SJSA1 (cell line): ENCODE measurements around the gene SMAD3. TPM values are rescaled to one million over a fixed set of nuclear protein-coding genes. Genes with fewer than 3 reads are reported as not detected.
A peak's percentile ranks its signal among the peaks of the same experiment; 100 is the strongest.

Experiments
- DNase-seq, 2 experiments: peaks; one replicate each; pipeline ENCODE4 v3.0.0-alpha.2; 2015 to 2020; ENCODE audit warnings: low spot score in 2 of 2, low read depth in 1 of 2
- H3K27ac ChIP-seq: fragments of 250-450 bp; sonication (Bioruptor Pico); 2 replicates; pipeline ENCODE4 v1.5.1; 2020; ENCODE audit warnings: mild to moderate bottlenecking, moderate library complexity
- H3K27me3 ChIP-seq: fragments of 250-450 bp; sonication (Bioruptor Pico); replicated peaks from 2 replicates; pipeline ENCODE4 v1.5.1; 2020; ENCODE audit warnings: mild to moderate bottlenecking, moderate library complexity
- H3K36me3 ChIP-seq: fragments of 250-450 bp; sonication (Bioruptor Pico); 2 replicates; pipeline ENCODE4 v1.5.1; 2020; ENCODE audit warnings: mild to moderate bottlenecking
- H3K4me1 ChIP-seq: fragments of 250-450 bp; sonication (Bioruptor Pico); replicated peaks from 2 replicates; pipeline ENCODE4 v1.6.1; 2021; ENCODE audit warnings: mild to moderate bottlenecking
- H3K4me3 ChIP-seq: fragments of 250-450 bp; sonication (Bioruptor Pico); 2 replicates; pipeline ENCODE4 v1.5.1; 2020; ENCODE audit warnings: mild to moderate bottlenecking
- H3K9me3 ChIP-seq: fragments of 250-450 bp; sonication (Bioruptor Pico); replicated peaks from 2 replicates; pipeline ENCODE4 v1.5.1; 2020; ENCODE audit warnings: mild to moderate bottlenecking
- total RNA-seq: library from RNA; depleted of rRNA; stranded (reverse); fragments of >200 nt; shearing (Covaris generic); gene quantifications from 2 replicates; pipeline ENCODE4 v1.2.3, GENCODE V29; 2014

The SMAD3 gene
- total RNA-seq, 1 experiment from 2014 or later, result 22.0 TPM

GRCh38 chr15:67105065-67105951 lies 39.9 kb downstream of the SMAD3 start:
- H3K27me3 ChIP-seq, result no peaks in the 10 kb centered on the region
- peak overlapping the region; percentile 99 for H3K27ac ChIP-seq
- no peak overlapping the region for H3K4me3 ChIP-seq
- H3K4me1 ChIP-seq, result peaks cover 94% of the 10 kb centered on the region
- DNase-seq, result peak; percentile 95 to 97
- H3K9me3 ChIP-seq, result no peaks in the 10 kb centered on the region
- peaks cover 6% of the 10 kb centered on the region; the same call in 1 of the 2 replicates for H3K36me3 ChIP-seq

DNA sequence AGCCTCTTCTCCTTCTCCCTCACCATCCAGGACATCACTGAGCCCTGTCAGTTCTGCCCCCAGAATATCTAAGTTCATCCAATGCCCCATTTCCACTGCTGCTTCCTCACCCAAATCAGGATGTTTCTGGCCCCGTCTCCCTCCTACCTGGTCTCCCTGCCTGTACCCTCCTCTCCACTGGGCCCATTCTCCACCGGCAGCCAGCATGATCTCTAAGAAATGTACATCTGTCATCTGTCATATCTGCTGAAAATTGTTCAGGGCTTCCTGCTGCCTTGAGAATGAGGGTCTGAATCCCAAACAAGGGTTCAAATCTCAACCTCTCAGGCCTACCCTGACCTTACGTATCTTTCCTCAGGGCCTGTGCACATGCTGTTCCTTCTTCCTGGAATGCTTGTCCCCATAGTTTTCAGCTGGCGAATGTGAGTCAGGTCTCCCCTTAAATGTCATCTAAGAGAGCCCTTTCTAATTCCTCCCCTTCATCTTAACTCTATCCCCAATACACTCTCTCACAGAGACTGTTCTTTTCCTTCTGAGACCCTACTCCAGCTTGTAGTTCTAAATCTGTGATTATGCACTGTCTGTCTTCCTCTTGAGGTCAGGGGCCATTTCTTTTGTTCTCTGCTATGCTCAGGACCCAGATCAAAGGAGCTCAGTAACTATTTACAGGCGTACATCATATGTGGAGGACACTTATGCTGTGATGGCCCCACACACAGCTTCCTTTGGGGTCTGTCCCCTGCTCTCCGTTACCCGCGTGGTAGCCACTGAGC lies 40.8 kb downstream of the SMAD3 start:
- DNase-seq, result no peak
- no peak overlapping the region for H3K4me3 ChIP-seq
- no peaks in the 10 kb centered on the region for H3K27me3 ChIP-seq
- peaks cover 13% of the 10 kb centered on the region; the same call in 1 of the 2 replicates for H3K36me3 ChIP-seq
- H3K9me3 ChIP-seq, result peaks cover 2% of the 10 kb centered on the region
- peaks cover 97% of the 10 kb centered on the region for H3K4me1 ChIP-seq
- H3K27ac ChIP-seq, result peak overlapping the region; percentile 99

DNA sequence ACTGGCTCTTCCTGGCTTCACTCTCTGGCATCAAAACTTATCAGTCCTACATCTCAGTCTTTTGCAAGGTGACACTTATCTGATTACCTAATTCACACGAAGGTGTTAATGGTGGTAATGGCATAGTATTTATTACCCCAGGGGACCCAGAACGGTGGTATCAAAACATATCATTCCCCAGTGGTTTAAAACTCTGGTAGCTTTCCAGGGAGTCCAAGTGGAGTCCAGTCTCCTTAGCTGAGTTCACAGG lies 41.3 kb downstream of the SMAD3 start:
- no peaks in the 10 kb centered on the region for H3K27me3 ChIP-seq
- H3K9me3 ChIP-seq, result peaks cover 7% of the 10 kb centered on the region
- peaks cover 96% of the 10 kb centered on the region for H3K4me1 ChIP-seq
- no peak for DNase-seq
- no peak overlapping the region for H3K4me3 ChIP-seq
- peaks cover 18% of the 10 kb centered on the region; the same call in 1 of the 2 replicates for H3K36me3 ChIP-seq
- peak overlapping the region; percentile 99 for H3K27ac ChIP-seq

DNA sequence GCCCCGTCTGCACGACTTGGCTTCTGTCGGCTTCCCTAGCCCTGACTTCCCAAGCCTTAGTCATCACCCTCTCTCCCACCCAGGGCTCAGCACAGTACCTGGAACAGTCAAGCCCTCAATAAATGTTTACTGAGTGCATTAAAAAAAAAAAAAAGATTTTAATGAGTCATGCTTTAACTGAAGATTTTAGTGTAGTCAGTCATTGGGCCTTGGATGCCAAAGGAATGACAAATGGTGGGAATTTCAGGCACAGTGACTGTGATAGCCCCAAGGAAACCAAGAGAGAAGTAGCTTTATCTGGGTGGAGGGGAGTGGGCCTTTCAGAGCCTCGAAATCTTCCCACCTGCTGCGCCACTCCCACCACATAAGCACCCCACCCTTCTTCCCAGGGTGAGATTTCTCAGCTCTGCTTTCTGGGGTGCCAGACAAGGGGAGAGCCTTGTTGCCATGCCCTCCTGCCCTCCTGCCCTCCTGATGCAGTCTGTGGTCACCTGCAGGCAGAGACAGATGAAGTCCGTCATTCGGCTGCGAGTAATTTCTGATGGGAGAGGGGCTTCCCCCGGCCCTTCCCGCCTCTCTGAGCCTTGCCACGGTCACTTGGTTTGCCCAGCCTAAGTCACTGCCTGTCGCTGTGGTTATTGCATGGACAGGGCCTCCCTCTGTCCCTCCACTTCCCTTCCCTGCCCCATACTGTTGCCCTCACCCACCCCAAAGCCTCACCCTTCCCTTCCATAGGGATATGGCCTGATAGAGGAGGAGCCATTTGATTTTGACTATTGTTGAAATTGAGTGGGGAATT lies 41.8 kb downstream of the SMAD3 start:
- Histone ChIP-seq H3K36me3 (peaks cover 19% of the 10 kb centered on the region; the same call in 1 of the 2 replicates), H3K27me3 (no peaks in the 10 kb centered on the region), H3K4me3 (no peak overlapping the region), H3K4me1 (peaks cover 91% of the 10 kb centered on the region), H3K9me3 (peaks cover 7% of the 10 kb centered on the region), H3K27ac (peak overlapping the region; percentile 99)
- peak; percentile 98 for DNase-seq

DNA sequence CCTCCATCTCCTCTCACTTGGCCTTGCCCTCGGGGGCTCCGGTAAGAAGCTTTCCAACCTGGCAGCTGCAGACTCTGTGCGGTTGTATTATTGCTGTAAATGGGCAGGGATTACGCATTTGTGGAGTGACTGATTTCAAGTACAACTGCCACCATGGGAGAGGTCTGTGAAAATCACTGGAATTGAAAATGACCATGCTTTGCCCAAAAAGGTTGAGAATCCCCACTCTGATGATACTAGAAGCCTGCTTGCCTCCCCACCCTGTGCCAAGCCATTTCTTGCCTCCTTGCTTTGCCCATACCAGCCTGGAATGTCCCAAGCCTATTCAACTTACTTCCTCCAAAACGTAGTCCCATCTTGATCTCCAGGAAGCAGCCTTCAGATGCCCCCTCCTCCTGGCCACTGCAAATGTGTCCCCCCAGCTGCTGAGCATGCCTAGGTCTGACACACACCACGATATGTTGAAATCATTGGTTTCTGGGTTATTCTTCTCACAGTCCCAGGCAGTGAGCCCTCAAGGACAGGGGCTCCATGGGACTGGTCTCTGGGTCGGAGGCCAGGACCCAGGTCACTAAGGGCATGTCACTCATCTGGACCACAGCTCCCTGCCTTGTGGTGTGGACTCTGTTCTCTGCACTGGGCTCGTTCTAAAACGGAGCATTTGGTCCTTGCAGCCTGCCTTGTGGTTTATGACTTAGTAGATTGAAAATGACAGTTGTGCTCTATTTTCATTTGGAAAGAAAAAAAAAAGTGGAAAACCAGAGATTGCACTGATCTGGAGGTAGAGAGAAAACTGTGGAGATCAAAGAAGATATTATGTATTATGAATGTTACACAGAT lies 42.9 kb downstream of the SMAD3 start:
- peaks cover 19% of the 10 kb centered on the region; the same call in 1 of the 2 replicates for H3K36me3 ChIP-seq
- H3K4me1 ChIP-seq, result peaks cover 80% of the 10 kb centered on the region
- no peaks in the 10 kb centered on the region for H3K27me3 ChIP-seq
- no peak overlapping the region for H3K4me3 ChIP-seq
- peaks cover 7% of the 10 kb centered on the region for H3K9me3 ChIP-seq
- no peak for DNase-seq
- H3K27ac ChIP-seq, result peak overlapping the region; percentile 99

GRCh38 chr15:67109141-67110034 lies 44.0 kb downstream of the SMAD3 start:
- Histone ChIP-seq H3K4me3 (no peak overlapping the region), H3K27me3 (no peaks in the 10 kb centered on the region), H3K4me1 (peaks cover 77% of the 10 kb centered on the region), H3K36me3 (peaks cover 19% of the 10 kb centered on the region; the same call in 1 of the 2 replicates), H3K9me3 (peaks cover 7% of the 10 kb centered on the region), H3K27ac (peak overlapping the region; percentile 99)
- peak; percentile 96 to 99 for DNase-seq

GRCh38 chr15:67110361-67110781 lies 45.0 kb downstream of the SMAD3 start:
- Histone ChIP-seq H3K4me3 (no peak overlapping the region), H3K27ac (peak overlapping the region; percentile 99), H3K9me3 (peaks cover 7% of the 10 kb centered on the region), H3K4me1 (peaks cover 75% of the 10 kb centered on the region), H3K27me3 (no peaks in the 10 kb centered on the region), H3K36me3 (peaks cover 22% of the 10 kb centered on the region)
- no peak for DNase-seq

- H3K27ac ChIP-seq, result peak overlapping the region; percentile 99
- H3K9me3 ChIP-seq, result peaks cover 7% of the 10 kb centered on the region
- no peaks in the 10 kb centered on the region for H3K27me3 ChIP-seq
- no peak overlapping the region for H3K4me3 ChIP-seq
- DNase-seq, result no peak
- H3K4me1 ChIP-seq, result peaks cover 76% of the 10 kb centered on the region
- H3K36me3 ChIP-seq, result peaks cover 28% of the 10 kb centered on the region
Observed at GRCh38 chr15:67110958-67111864, 45.8 kb downstream of the SMAD3 start.

- H3K27me3 ChIP-seq, result no peaks in the 10 kb centered on the region
- no peak for DNase-seq
- H3K27ac ChIP-seq, result no peak overlapping the region
- no peak overlapping the region for H3K4me3 ChIP-seq
- H3K36me3 ChIP-seq, result peaks cover 28% of the 10 kb centered on the region
- peaks cover 70% of the 10 kb centered on the region for H3K4me1 ChIP-seq
- peaks cover 7% of the 10 kb centered on the region for H3K9me3 ChIP-seq
Observed at GRCh38 chr15:67114046-67114445, 48.6 kb downstream of the SMAD3 start.

GRCh38 chr15:67114846-67115585 lies 49.6 kb downstream of the SMAD3 start:
- Histone ChIP-seq H3K9me3 (peaks cover 7% of the 10 kb centered on the region), H3K4me1 (peaks cover 70% of the 10 kb centered on the region), H3K27ac (no peak overlapping the region), H3K4me3 (no peak overlapping the region), H3K27me3 (no peaks in the 10 kb centered on the region), H3K36me3 (peaks cover 28% of the 10 kb centered on the region)
- DNase-seq, result no peak

DNA sequence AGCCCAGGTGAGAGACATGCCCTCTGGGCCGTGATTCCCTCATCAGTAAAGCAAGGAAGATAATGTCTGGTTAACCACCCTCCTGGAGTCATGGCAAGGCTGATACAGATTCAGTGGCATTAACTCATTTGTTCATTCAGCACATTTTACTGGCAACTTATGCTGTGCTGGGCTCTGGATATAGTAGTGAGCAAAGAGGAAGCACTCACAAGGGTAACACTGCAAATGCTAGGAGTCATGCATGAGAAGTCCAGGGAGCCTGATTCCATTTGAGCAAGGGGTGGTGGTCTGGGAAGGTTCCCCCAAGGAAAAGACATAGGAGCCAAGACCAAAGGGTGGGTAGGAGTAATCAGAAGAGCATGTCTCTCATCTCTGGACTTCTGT lies 50.2 kb downstream of the SMAD3 start:
- Histone ChIP-seq H3K4me1 (peaks cover 70% of the 10 kb centered on the region), H3K27me3 (no peaks in the 10 kb centered on the region), H3K27ac (no peak overlapping the region), H3K9me3 (peaks cover 7% of the 10 kb centered on the region), H3K36me3 (peaks cover 27% of the 10 kb centered on the region), H3K4me3 (no peak overlapping the region)
- no peak for DNase-seq
